A549 (cell line): ENCODE results near the gene ARHGAP28.

ENCODE experiments used
- NR3C1 ChIP-seq: fragments of >200 bp; sonication (Bioruptor Twin); formaldehyde crosslinking; IDR thresholded peaks from 3 replicates; pipeline ENCODE4 v1.6.1; 2017
- POLR2A ChIP-seq: IDR thresholded peaks from 2 replicates; pipeline ENCODE4 v1.6.1; 2012; ENCODE audit warnings: mild to moderate bottlenecking, low read length

DNA sequence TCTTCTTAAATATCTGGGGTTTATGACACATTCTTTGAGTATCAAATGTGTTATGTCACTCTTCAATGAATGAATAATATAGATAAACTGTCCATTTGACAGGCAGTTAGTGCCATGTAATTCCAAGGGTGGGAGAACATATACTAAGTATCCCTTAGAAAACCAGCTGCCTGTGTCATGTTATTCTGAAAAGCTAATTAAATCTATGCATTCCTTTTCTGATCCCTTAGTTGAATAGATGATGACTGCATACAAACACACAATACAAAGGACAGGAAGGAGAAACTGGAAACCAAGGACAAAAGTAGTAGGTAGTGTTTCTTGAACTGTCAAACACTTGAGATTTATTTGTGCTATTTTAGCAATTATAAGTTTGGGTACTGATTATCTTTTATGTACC, 8.3 kb downstream of the ARHGAP28 start:
- no peak for TF ChIP-seq POLR2A
- TF ChIP-seq NR3C1, result no peak
